GM15510 (cell line): ENCODE results near the gene TTC38.

Experiments
- POLR2A ChIP-seq: IDR thresholded peaks from 3 replicates; pipeline ENCODE4 v1.6.1; 2011; ENCODE audit warnings: borderline replicate concordance; ENCODE audit not compliant: insufficient read length; ENCODE audit errors: extremely low read depth

Gene TTC38

GRCh38 chr22:46338636-46339035 is 70.8 kb downstream of the TTC38 start:
- TF ChIP-seq POLR2A: no peak

DNA sequence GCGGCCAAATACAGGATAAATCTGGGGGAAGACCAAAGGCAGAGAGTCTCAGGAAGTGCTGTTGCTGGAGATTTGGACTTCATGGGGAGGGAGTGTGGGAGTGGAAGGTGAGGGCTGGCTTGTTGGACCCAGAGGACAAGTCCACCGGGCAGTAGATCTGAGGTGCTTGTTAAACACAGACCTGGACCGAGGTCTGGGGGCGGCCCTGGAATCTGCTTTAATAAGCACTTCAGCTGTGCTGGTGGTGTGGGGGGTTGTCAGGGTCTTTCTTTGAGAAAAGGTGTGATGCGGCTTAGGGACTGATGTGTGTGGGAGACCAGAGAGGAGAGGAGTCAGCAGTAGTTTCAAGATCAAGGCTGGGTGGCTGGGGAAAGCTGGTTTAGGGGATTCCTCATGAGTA is 72.1 kb downstream of the TTC38 start:
- no peak for TF ChIP-seq POLR2A

GRCh38 chr22:46340676-46341075 is 72.9 kb downstream of the TTC38 start:
- no peak for TF ChIP-seq POLR2A
